Measurements from ENCODE around the gene HAO2.

DNA sequence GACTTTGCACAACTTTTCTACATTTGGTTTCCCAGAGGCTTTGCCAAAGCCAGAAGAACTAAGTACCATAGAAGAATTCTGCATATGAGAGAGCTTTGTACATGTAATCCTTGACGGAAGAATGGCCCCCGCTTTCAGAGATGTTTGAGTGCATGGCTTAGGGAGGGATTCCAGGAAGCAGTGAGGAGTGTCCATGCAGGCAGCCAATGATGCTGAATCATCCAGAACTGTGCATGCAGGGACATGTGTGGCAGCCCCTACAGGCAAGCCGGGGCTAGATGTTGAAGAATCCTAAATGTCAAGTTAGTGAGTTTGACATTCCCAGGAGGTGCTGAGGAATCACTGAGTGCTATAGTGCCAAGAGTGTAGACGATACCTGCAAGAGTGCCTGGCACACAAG is 9.9 kb upstream of the HAO2 start:
- TF ChIP-seq ZC3H10 (CRISPR knock-in tag; IDR thresholded peaks at IDR 0.05): no peak
- TF ChIP-seq, protein P1, sequence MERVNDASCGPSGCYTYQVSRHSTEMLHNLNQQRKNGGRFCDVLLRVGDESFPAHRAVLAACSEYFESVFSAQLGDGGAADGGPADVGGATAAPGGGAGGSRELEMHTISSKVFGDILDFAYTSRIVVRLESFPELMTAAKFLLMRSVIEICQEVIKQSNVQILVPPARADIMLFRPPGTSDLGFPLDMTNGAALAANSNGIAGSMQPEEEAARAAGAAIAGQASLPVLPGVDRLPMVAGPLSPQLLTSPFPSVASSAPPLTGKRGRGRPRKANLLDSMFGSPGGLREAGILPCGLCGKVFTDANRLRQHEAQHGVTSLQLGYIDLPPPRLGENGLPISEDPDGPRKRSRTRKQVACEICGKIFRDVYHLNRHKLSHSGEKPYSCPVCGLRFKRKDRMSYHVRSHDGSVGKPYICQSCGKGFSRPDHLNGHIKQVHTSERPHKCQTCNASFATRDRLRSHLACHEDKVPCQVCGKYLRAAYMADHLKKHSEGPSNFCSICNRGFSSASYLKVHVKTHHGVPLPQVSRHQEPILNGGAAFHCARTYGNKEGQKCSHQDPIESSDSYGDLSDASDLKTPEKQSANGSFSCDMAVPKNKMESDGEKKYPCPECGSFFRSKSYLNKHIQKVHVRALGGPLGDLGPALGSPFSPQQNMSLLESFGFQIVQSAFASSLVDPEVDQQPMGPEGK (CRISPR knock-in tag; IDR thresholded peaks at IDR 0.05; ENCODE audit: borderline replicate concordance): no peak
- no peak for TF ChIP-seq ZNF70 (CRISPR knock-in tag; IDR thresholded peaks at IDR 0.05)
- no peak for TF ChIP-seq ZFP3 (CRISPR knock-in tag; IDR thresholded peaks at IDR 0.05)
- TF ChIP-seq CSDC2 (CRISPR knock-in tag; IDR thresholded peaks at IDR 0.05): no peak
- TF ChIP-seq PPARA (CRISPR knock-in tag; IDR thresholded peaks at IDR 0.05; ENCODE audit: borderline replicate concordance): no peak
- TF ChIP-seq BACH2 (CRISPR knock-in tag; IDR thresholded peaks at IDR 0.05; ENCODE audit: borderline replicate concordance): no peak
- TF ChIP-seq, protein P2, sequence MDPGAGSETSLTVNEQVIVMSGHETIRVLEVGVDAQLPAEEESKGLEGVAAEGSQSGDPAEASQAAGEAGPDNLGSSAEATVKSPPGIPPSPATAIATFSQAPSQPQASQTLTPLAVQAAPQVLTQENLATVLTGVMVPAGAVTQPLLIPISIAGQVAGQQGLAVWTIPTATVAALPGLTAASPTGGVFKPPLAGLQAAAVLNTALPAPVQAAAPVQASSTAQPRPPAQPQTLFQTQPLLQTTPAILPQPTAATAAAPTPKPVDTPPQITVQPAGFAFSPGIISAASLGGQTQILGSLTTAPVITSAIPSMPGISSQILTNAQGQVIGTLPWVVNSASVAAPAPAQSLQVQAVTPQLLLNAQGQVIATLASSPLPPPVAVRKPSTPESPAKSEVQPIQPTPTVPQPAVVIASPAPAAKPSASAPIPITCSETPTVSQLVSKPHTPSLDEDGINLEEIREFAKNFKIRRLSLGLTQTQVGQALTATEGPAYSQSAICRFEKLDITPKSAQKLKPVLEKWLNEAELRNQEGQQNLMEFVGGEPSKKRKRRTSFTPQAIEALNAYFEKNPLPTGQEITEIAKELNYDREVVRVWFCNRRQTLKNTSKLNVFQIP (CRISPR knock-in tag; IDR thresholded peaks at IDR 0.05; ENCODE audit: borderline replicate concordance, low read depth): no peak
- TF ChIP-seq, protein P3, sequence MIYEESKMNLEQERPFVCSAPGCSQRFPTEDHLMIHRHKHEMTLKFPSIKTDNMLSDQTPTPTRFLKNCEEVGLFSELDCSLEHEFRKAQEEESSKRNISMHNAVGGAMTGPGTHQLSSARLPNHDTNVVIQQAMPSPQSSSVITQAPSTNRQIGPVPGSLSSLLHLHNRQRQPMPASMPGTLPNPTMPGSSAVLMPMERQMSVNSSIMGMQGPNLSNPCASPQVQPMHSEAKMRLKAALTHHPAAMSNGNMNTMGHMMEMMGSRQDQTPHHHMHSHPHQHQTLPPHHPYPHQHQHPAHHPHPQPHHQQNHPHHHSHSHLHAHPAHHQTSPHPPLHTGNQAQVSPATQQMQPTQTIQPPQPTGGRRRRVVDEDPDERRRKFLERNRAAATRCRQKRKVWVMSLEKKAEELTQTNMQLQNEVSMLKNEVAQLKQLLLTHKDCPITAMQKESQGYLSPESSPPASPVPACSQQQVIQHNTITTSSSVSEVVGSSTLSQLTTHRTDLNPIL (CRISPR knock-in tag; IDR thresholded peaks at IDR 0.05; ENCODE audit: low read depth): no peak
- TF ChIP-seq SNAI2 (CRISPR knock-in tag; IDR thresholded peaks at IDR 0.05): no peak
- no peak for TF ChIP-seq ARNTL (CRISPR knock-in tag; IDR thresholded peaks at IDR 0.05; ENCODE audit: borderline replicate concordance, low read depth)
- no peak for TF ChIP-seq RARB (CRISPR knock-in tag; IDR thresholded peaks at IDR 0.05)
- TF ChIP-seq OSR1 (CRISPR knock-in tag; IDR thresholded peaks at IDR 0.05): no peak

Measured in SK-N-SH treated with all-trans-retinoic acid at 6 μM for 48 hours (cell line).